HL-60 (cell line): Measurements from ENCODE around the gene UNK.
A peak's percentile ranks its signal among the peaks of the same experiment; 100 is the strongest.

ENCODE experiments used
- DNase-seq, 2 experiments: peaks; one replicate each; pipeline ENCODE4 v3.0.0-alpha.2; 2010 to 2020; ENCODE audit warnings: low read depth in 1 of 2, low spot score in 1 of 2
- H3K27ac ChIP-seq: fragments of 250-450 bp; sonication (Bioruptor Pico); replicated peaks from 2 replicates; pipeline ENCODE4 v1.5.1; 2020; ENCODE audit warnings: mild to moderate bottlenecking, moderate library complexity
- H3K27me3 ChIP-seq: fragments of 250-450 bp; sonication (Bioruptor Pico); 2 replicates; pipeline ENCODE4 v1.5.1; 2021; ENCODE audit warnings: mild to moderate bottlenecking, moderate library complexity; ENCODE audit not compliant: insufficient read depth, poor library complexity, severe bottlenecking
- H3K4me3 ChIP-seq: replicated peaks from 2 replicates; pipeline ENCODE4 v1.5.1; 2011; ENCODE audit warnings: mild to moderate bottlenecking, control low read depth, low read length; ENCODE audit not compliant: insufficient read depth
- CTCF ChIP-seq: IDR thresholded peaks from one replicate; pipeline ENCODE4 v1.5.1; 2011; ENCODE audit warnings: low read length, control low read depth, inconsistent platforms; ENCODE audit not compliant: insufficient read depth
- GABPA ChIP-seq: IDR thresholded peaks from 2 replicates; pipeline ENCODE4 v1.6.1; 2012; ENCODE audit warnings: low read depth
- POLR2AphosphoS5 ChIP-seq: IDR thresholded peaks from 2 replicates; pipeline ENCODE4 v1.6.1; 2012; ENCODE audit warnings: low read depth
- REST ChIP-seq: IDR thresholded peaks from 2 replicates; pipeline ENCODE4 v1.6.1; 2012; ENCODE audit warnings: low read depth; ENCODE audit not compliant: insufficient replicate concordance
- SPI1 ChIP-seq: IDR thresholded peaks from 2 replicates; pipeline ENCODE4 v1.6.1; 2012; ENCODE audit warnings: low read depth, mild to moderate bottlenecking, borderline replicate concordance

Gene UNK

GRCh38 chr17:75763269-75763607, 21.4 kb upstream of the UNK start:
- no peak for TF ChIP-seq REST
- Histone ChIP-seq H3K4me3 (no peak overlapping the region), H3K27ac (no peak overlapping the region), H3K27me3 (no peaks in the 10 kb centered on the region)
- no peak for DNase-seq

- H3K27ac ChIP-seq, result peak overlapping the region; percentile 78
- peak overlapping the region; percentile 80 for H3K4me3 ChIP-seq
- no peak for DNase-seq
- no peaks in the 10 kb centered on the region for H3K27me3 ChIP-seq
- no peak for TF ChIP-seq POLR2AphosphoS5
Observed at GRCh38 chr17:75763613-75764416, 20.8 kb upstream of the UNK start.

GRCh38 chr17:75764417-75764710, 20.2 kb upstream of the UNK start:
- no peak for TF ChIP-seq GABPA
- no peak for TF ChIP-seq SPI1
- TF ChIP-seq CTCF, result no peak
- TF ChIP-seq POLR2AphosphoS5, result no peak
- no peak for TF ChIP-seq REST
- H3K4me3 ChIP-seq, result peak overlapping the region; percentile 80
- no peaks in the 10 kb centered on the region for H3K27me3 ChIP-seq
- DNase-seq, result no peak
- peak overlapping the region; percentile 78 for H3K27ac ChIP-seq

GRCh38 chr17:75764711-75765421, 19.7 kb upstream of the UNK start, which contains the start of gene GALK1:
Gene GALK1, minus strand, starts transcription at chr17:75765192. Its CDS starts 56 bp downstream, at chr17:75765136.
- no peaks in the 10 kb centered on the region for H3K27me3 ChIP-seq
- H3K27ac ChIP-seq, result peak within 1 kb of the TSS; percentile 78
- DNase-seq, result peak; percentile 77 to 87
- peak within 1 kb of the TSS; percentile 80 for H3K4me3 ChIP-seq
- 0 out of 2 replicates have a peak, but pooled peaks have one; percentile 46 for TF ChIP-seq GABPA
- no peak for TF ChIP-seq REST
- TF ChIP-seq SPI1, result peak; percentile 83
- peak; percentile 18 for TF ChIP-seq CTCF
- no peak; the same call in 1 of the 2 replicates for TF ChIP-seq POLR2AphosphoS5
